GM12865 (cell line): ENCODE measurements around the gene PHF21A.

Experiments used
- DNase-seq: peaks from one replicate; pipeline ENCODE4 v3.0.0; 2010; ENCODE audit warnings: low read depth
- H3K4me3 ChIP-seq: 2 replicates; pipeline ENCODE4 v1.5.1; 2011; ENCODE audit warnings: mild to moderate bottlenecking, low read depth, low read length, control low read depth
- CTCF ChIP-seq: IDR thresholded peaks from 2 replicates; pipeline ENCODE4 v1.5.1; 2011; ENCODE audit warnings: low read length, control low read depth, low read depth, inconsistent platforms; ENCODE audit not compliant: insufficient read depth; ENCODE audit errors: missing control alignments

Gene PHF21A

DNA sequence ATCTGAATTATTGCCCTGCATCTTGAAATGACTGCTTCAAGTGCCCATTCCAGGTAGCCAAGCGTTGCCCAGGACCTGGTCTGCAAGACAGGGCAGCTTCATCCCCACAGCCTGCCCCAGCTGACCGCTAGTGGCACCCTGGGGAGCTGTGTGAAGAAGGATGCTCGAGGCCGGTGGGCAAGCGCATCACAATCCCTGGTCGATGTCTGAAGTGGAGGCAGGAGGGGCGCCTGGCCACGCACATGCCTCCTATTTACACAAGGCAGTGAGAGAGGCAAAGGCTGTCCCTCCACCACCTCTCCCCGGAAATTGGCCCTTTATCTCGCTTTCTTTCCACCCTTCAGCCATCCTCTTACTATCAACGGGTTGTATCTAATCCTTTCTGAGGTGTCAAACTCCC lies 28.1 kb upstream of the PHF21A start:
- no peak overlapping the region for H3K4me3 ChIP-seq
- no peak for DNase-seq
- TF ChIP-seq CTCF: no peak

DNA sequence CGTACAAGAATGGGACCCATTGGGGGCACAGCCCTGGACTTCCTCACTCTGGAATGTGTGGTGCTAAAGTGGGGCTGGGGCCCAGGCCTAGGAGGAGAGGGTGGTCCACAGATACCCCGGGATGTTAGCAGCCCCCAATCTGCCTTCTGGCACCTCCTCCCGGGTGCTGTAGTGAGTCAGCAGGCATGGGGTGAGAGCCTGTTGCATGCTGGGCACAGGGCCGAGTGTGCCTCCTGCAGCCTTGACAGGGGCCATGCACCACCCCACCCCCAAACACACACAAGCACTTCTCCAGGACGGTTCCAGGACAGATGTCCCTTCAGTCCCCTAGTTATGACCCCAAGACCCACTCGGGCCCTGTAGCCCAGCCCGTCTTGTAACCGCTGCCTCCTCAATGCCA lies 23.5 kb upstream of the PHF21A start:
- no peak for DNase-seq
- no peak for TF ChIP-seq CTCF
- H3K4me3 ChIP-seq: no peak overlapping the region

DNA sequence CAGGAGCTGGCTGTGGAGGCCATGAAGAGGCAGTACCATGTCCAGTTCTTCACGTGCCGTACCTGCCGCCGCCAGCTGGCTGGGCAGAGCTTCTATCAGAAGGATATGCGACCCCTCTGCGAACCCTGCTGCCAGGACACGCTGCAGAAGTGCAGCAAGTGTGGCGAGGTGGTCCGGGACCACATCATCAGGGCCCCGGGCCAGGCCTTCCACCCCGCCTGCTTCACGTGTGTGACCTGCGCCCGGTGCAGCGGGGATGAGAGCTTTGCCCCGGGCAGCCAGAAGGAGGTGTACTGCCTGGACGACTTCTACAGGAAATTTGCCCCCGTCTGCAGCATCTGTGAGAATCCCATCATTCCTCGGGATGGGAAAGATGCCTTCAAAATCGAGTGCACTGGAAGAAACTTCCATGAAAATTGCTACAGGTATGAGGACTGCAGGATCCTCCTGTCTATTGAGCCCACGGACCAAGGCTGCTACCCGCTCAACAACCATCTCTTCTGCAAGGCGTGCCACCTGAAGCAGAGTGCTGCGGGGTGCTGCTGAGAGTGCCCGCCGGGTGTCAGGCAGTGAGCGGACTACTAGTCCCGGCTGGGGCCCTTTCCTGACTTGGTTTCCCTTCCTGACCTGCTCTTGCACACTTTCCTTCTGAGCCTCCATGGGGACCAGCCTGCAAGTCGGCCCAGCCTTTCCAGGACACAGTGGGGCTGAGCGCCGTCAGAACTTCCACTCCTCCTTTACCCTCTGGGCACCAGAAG lies 22.0 kb upstream of the PHF21A start:
- no peak for TF ChIP-seq CTCF
- no peak for DNase-seq
- no peak overlapping the region for H3K4me3 ChIP-seq

GRCh38 chr11:46142561-46142960 lies 21.3 kb upstream of the PHF21A start:
- DNase-seq: no peak
- no peak overlapping the region for H3K4me3 ChIP-seq
- TF ChIP-seq CTCF: no peak

DNA sequence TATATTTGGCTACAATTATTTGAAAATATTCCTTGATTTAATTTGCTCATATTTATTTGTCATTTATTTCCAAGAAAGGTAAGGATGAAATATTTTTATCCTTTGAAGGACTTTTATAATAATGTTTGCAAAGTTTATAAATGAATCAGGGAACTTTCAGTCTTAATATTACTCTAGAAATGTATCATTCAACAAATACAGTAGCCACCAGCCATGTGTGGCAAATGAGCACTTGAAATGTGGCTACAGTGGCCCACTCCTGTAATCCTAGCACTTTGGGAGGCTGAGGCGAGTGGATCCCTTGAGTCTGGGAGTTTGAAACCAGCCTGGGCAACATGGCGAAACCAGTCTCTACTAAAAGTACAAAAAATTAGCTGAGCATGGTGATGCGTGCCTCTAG lies 20.3 kb upstream of the PHF21A start:
- no peak for DNase-seq

GRCh38 chr11:46134540-46134939 lies 13.3 kb upstream of the PHF21A start:
- no peak for DNase-seq
- no peak for TF ChIP-seq CTCF
- H3K4me3 ChIP-seq: no peak overlapping the region

More for the DNA sequence above, 20.3 kb upstream of the PHF21A start:
- H3K4me3 ChIP-seq: no peak overlapping the region
- no peak for TF ChIP-seq CTCF

DNA sequence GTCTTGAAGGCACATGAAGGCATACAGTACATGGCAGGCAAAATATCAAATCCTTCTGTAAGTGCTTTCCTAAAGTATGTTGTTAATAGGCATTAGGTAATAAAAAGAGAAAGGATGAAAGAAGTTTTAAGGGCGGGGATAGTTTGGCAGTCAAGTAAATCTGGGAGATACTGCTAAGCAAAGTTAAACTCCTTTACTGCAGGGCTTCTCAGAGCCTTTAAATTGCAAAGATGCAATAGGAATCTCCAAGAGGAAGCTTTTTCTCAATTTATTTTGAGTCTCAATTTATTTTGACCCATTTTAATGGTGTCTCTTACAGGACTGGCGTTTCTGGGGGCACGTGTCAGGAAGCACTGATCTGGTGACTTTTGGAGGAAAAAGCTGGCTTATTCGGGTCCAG lies 12.8 kb upstream of the PHF21A start:
- no peak for DNase-seq
- no peak overlapping the region for H3K4me3 ChIP-seq
- TF ChIP-seq CTCF: no peak
